Measurements from ENCODE around the gene NPHP4.

DNA sequence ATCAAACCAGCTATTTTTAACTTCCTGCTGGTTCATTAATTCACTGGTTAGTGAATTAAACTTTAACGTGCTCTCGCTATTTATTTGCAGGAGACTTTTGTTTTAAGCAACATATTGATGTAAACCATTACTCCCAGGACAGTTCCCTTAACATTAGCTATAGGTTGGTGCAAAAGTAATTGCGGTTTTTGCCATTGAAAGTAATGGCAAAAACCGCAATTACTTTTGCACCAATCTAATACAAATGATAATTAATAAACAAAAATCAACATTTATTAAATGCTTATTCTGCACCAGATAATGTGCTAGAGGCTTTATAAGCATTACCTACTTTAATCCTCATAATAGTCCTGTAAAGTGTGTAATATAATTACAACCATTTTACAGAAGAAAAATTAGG is 176.5 kb downstream of the NPHP4 start:
- TF ChIP-seq, protein P1, sequence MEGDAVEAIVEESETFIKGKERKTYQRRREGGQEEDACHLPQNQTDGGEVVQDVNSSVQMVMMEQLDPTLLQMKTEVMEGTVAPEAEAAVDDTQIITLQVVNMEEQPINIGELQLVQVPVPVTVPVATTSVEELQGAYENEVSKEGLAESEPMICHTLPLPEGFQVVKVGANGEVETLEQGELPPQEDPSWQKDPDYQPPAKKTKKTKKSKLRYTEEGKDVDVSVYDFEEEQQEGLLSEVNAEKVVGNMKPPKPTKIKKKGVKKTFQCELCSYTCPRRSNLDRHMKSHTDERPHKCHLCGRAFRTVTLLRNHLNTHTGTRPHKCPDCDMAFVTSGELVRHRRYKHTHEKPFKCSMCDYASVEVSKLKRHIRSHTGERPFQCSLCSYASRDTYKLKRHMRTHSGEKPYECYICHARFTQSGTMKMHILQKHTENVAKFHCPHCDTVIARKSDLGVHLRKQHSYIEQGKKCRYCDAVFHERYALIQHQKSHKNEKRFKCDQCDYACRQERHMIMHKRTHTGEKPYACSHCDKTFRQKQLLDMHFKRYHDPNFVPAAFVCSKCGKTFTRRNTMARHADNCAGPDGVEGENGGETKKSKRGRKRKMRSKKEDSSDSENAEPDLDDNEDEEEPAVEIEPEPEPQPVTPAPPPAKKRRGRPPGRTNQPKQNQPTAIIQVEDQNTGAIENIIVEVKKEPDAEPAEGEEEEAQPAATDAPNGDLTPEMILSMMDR (conservative IDR thresholded peaks at IDR 0.05; ENCODE audit: low read depth, low read length): no peak
- TF ChIP-seq EZH2phosphoT487 (IDR thresholded peaks at IDR 0.05; ENCODE audit: borderline replicate concordance, low read length) (no peak), EZH2 (IDR thresholded peaks at IDR 0.05; ENCODE audit: low read length, unreplicated experiment) (no peak)
